ENCODE data around the gene DENND6A. TPM values are rescaled to one million over a fixed set of nuclear protein-coding genes. Genes with fewer than 3 reads are reported as not detected.

Gene DENND6A
- total and polyA plus RNA-seq, 2 of the 8 experiments (the other 6 are each of a cell fraction or from before 2014, with no cell fraction given): 7.8 to 14.8 TPM

GRCh38 chr3:57681691-57682090, 11.2 kb downstream of the DENND6A start:
- DNase-seq (ENCODE audit: low read depth in 1 of 2, low spot score in 2 of 2) (no peak), FAIRE-seq (no peak)
- Histone ChIP-seq H4K20me1 (replicated peaks in 1 of 2; ENCODE audit: control insufficient read depth in 1 of 2, insufficient read depth in 2 of 2, low read length in 2 of 2) (peaks cover 0 to 1% of the 10 kb centered on the region in 2 experiments), H3K4me1 (replicated peaks in 1 of 4; ENCODE audit: control insufficient read depth in 3 of 4, insufficient read depth in 4 of 4, low read length in 3 of 4) (no peaks in the 10 kb centered on the region), H3K4me2 (ENCODE audit: insufficient read depth in 1 of 2, low read depth in 2 of 2, low read length in 2 of 2) (no peak overlapping the region), H3K18ac (ENCODE audit: extremely low read depth, low read length) (no peak overlapping the region), H3K27me3 (replicated peaks in 1 of 4; ENCODE audit: control insufficient read depth in 3 of 4, extremely low read depth in 1 of 4, insufficient read depth in 3 of 4, low read length in 3 of 4) (no peaks in the 10 kb centered on the region), H2AFZ (ENCODE audit: low read length) (no peak overlapping the region), H3K56ac (replicated peaks; ENCODE audit: insufficient read length, low read depth, low read length) (no peak overlapping the region), H3K79me1 (ENCODE audit: low read depth, low read length) (no peaks in the 10 kb centered on the region), H2BK20ac (ENCODE audit: low read length) (no peak overlapping the region), H3K23ac (ENCODE audit: insufficient read length) (no peak overlapping the region), H3K14ac (ENCODE audit: insufficient read length) (no peak overlapping the region), H2BK5ac (ENCODE audit: low read depth, low read length) (no peak overlapping the region), H2AK5ac (ENCODE audit: low read depth, low read length) (no peak overlapping the region), H3K36me3 (ENCODE audit: control insufficient read depth in 2 of 4, insufficient read depth in 4 of 4, low read length in 3 of 4) (peaks cover 0 to 3% (median 0%) of the 10 kb centered on the region in 4 experiments; a peak in 1 of 8 replicates), H4K91ac (replicated peaks; ENCODE audit: insufficient read length, low read length) (no peak overlapping the region), H2BK12ac (ENCODE audit: low read depth, low read length) (no peak overlapping the region), H4K8ac (ENCODE audit: extremely low read depth, insufficient read depth, low read length) (no peak overlapping the region), H4K5ac (ENCODE audit: insufficient read length, low read depth, low read length) (no peak overlapping the region), H3K23me2 (ENCODE audit: low read depth, low read length) (no peaks in the 10 kb centered on the region), H3K9me3 (ENCODE audit: insufficient read depth in 2 of 2, low read depth in 1 of 2, low read length in 1 of 2) (no peaks in the 10 kb centered on the region), H3K27ac (ENCODE audit: low read depth, low read length) (no peak overlapping the region), H3K79me2 (ENCODE audit: control insufficient read depth in 1 of 2, insufficient read depth in 2 of 2, low read length in 2 of 2) (peaks cover 0 to 35% of the 10 kb centered on the region in 2 experiments; a peak in 2 of 4 replicates), H2BK120ac (replicated peaks; ENCODE audit: low read depth, low read length) (no peak overlapping the region), H2BK15ac (ENCODE audit: low read length) (no peak overlapping the region), H3K4me3 (ENCODE audit: extremely low read depth in 1 of 4, insufficient read depth in 2 of 4, low read depth in 3 of 4, low read length in 4 of 4) (no peak overlapping the region), H3K4ac (replicated peaks; ENCODE audit: insufficient read length, low read depth, low read length) (no peak overlapping the region), H3K9ac (replicated peaks in 1 of 4; ENCODE audit: extremely low read depth in 1 of 4, low read depth in 3 of 4, low read length in 3 of 4) (no peak overlapping the region)
- CTCF ChIA-PET (ENCODE audit: partially characterized antibody): no interaction called here
- whole genome bisulfite sequencing, 2 experiments (ENCODE audit: extremely low coverage in 1 of 2, insufficient coverage in 1 of 2, insufficient read length in 1 of 2, insufficient replicate concordance in 2 of 2, low coverage in 1 of 2, low lambda C conversion rate in 2 of 2, missing lambda C conversion rate in 1 of 2): 79% methylated on average over 1 of the region's 1 CpG; no CpG with 5 or more reads in 1 of the 2 experiments
- POLR2A ChIA-PET (ENCODE audit: partially characterized antibody): no interaction called here
- TF ChIP-seq TCF12 (IDR thresholded peaks at IDR 0.05; ENCODE audit: low read depth, low read length) (no peak), RFX5 (IDR thresholded peaks at IDR 0.05; ENCODE audit: borderline replicate concordance, low read depth, low read length) (no peak), RXRA (IDR thresholded peaks at IDR 0.05; ENCODE audit: insufficient read depth, low read depth, low read length) (no peak), RAD21 (IDR thresholded peaks at IDR 0.05 in 1 of 2, conservative IDR thresholded peaks at IDR 0.05 in 1 of 2; ENCODE audit: low read depth in 2 of 2, low read length in 2 of 2) (no peak), RBBP5 (IDR thresholded peaks at IDR 0.05; ENCODE audit: borderline replicate concordance, low read depth, low read length) (no peak), SP4 (IDR thresholded peaks at IDR 0.05; ENCODE audit: low read length) (no peak), MAFK (IDR thresholded peaks at IDR 0.05; ENCODE audit: low read depth, low read length) (no peak), CBX8 (IDR thresholded peaks at IDR 0.05; ENCODE audit: borderline replicate concordance, low read depth, low read length) (no peak), BCL11A (IDR thresholded peaks at IDR 0.05; ENCODE audit: low read depth in 2 of 2, low read length in 2 of 2) (no peak), SIX5 (IDR thresholded peaks at IDR 0.05; ENCODE audit: low read depth, low read length) (no peak), TAF1 (IDR thresholded peaks at IDR 0.05; ENCODE audit: low read depth, low read length) (no peak), E2F6 (IDR thresholded peaks at IDR 0.05) (no peak), TEAD4 (IDR thresholded peaks at IDR 0.05; ENCODE audit: low read depth, low read length) (no peak), JUN (IDR thresholded peaks at IDR 0.05; ENCODE audit: low read depth, low read length) (no peak)
